OCI-LY1 (cell line): ENCODE results near the gene PRR5.

Source experiments
- CTCF ChIP-seq: fragments of 200-600 bp; sonication (generic), shearing (Covaris generic); IDR thresholded peaks from 2 replicates; pipeline ENCODE4 v1.5.1; 2017; ENCODE audit warnings: mild to moderate bottlenecking, antibody characterized with exemption, low read length, moderate library complexity, mixed read lengths
- EZH2 ChIP-seq: fragments of 200-600 bp; sonication (generic), shearing (Covaris generic); IDR thresholded peaks from 2 replicates; pipeline ENCODE4 v1.8.0; 2017; ENCODE audit warnings: borderline replicate concordance, mixed run types, mild to moderate bottlenecking, antibody characterized with exemption, low read length, moderate library complexity, mixed read lengths

GRCh38 chr22:44740307-44740706 is 38.3 kb downstream of the PRR5 start:
- no peak for TF ChIP-seq CTCF
- no peak for TF ChIP-seq EZH2
